ENCODE data around the gene PLCL2.
"Not testable (repeated sequence)": the region's sequence is repeated elsewhere in the genome, so short reads cannot be mapped to it uniquely, and the experiment has no call there.

PLCL2 gene

DNA sequence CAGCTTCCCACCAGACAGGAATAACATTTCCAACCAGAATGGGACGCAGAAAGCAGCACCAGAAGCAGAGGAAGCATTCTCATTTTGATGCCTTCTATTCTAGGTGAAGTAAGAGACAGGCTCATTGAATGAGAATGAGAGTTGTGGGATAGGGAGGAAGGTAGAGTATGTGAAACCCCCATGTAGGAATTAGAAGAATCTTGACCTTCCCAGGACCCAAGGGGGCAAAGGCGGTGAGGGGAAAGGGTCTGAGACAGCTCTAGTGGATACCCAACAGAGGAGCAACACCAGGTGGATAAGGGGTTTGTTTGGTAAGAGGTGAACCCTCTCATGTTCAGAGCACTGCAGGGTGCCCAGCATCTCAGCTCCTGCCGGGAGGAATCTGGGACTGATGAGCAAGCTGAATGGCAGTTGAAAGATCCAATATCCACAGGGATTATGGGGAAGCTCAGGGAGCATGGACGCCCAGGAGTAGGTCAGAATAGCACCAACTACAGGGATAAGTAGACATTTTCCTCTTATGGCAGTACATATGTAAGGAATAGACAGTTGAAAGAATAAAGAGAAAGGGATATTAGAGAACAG is 77.0 kb downstream of the PLCL2 start:
- DNase-seq (ENCODE audit: low spot score) = no peak

DNA sequence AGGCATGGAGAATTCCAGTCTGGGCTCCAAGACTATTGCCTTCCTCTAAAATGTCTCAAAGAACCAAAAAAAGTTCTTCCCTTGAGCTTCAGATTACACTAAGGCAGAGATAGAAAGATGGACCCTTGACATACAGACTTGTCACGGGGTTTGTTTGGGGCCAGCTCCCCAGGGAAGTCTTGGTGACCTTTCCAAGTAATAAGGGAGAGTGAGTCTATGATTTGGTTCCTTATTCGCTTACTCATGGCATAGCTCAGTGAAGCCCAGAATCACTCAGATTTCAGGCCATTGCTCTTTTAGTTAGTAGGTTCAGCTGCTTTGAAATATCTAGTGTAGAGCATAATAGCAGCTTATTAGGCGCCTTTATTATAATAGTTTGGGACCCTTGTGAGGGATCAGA is 90.3 kb downstream of the PLCL2 start:
- no peak for DNase-seq (ENCODE audit: low spot score)

DNA sequence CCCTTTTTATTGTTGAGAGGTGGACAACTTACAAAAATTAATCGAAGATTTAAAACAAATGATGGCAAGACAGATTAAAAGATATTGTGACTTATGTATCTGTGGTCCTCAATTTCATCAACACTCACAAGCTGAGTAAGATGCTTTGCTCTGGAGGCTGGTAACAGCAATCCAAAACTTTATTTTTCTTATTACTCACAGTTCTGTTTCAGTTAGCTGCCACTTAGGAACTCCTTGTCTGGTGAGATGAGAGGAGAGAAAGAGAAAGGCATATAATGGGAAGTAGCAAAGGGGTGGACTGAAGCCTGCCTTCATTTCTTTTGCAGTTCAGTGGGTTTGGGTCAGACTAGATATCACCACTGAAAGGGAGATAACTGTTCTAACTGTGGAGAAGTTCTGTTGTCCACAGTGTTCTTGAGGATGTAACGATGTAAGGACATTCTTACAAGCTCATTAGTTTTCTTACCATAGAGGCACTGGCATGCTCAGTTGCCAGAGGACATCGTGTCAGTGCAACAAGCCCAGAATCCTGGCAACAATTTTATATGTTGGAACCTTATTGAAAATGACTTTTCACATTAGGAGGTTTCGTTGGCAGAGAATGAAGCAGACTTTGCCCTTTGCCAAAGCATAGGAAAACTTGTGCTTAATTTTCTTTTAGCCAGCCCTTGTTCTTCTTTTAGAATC is 93.6 kb downstream of the PLCL2 start:
- no peak for DNase-seq (ENCODE audit: low spot score)

DNA sequence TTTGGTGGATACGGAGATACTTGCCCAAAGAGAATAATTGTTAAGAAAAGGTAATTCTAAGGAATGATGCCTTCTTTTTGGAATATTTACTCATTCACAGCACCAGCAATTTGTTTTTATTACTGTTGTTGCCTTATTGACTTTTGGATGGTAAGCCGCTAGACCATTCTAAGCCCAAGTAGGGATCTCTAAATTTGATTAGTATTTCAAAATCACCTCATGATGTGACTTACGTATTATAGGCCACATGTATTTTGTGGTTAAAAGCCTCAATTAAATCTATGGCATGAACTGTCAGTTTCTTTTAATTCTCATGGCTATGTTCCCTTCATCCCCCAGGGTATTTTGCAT is 94.1 kb downstream of the PLCL2 start:
- DNase-seq (ENCODE audit: low spot score) = no peak

DNA sequence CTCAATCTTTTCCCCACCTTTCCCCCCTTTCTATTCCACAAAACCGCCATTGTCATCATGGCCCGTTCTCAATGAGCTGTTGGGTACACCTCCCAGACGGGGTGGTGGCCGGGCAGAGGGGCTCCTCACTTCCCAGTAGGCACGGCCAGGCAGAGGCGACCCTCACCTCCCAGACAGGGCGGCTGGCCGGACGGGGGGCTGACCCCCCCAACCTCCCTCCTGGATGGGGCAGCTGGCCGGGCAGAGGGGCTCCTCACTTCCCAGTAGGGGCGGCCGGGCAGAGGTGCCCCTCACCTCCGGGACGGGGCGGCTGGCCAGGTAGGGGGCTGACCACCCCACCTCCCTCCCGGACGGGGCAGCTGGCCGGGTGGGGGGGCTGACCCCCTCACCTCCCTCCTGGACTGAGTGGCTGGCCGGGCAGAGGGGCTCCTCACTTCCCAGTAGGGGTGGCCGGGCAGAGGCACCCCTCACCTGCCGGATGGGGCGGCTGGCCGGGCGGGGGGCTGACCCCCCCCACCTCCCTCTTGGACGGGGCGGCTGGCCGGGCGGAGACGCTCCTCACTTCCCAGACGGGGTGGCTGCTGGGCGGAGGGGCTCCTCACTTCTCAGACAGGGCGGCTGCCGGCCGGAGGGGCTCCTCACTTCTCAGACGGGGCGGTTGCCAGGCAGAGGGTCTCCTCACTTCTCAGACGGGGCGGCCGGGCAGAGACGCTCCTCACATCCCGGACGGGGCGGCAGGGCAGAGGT is 95.2 kb downstream of the PLCL2 start:
- DNase-seq (ENCODE audit: low spot score) = not testable (repeated sequence)

DNA sequence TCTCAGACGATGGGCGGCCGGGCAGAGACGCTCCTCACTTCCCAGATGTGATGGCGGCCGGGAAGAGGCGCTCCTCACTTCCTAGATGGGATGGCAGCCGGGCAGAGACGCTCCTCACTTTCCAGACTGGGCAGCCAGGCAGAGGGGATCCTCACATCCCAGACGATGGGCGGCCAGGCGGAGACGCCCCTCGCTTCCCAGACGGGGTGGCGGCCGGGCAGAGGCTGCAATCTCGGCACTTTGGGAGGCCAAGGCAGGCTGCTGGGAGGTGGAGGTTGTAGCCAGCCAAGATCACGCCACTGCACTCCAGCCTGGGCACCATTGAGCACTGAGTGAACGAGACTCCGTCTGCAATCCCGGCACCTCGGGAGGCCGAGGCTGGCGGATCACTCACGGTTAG is 95.8 kb downstream of the PLCL2 start:
- DNase-seq (ENCODE audit: low spot score) = not testable (repeated sequence)

DNA sequence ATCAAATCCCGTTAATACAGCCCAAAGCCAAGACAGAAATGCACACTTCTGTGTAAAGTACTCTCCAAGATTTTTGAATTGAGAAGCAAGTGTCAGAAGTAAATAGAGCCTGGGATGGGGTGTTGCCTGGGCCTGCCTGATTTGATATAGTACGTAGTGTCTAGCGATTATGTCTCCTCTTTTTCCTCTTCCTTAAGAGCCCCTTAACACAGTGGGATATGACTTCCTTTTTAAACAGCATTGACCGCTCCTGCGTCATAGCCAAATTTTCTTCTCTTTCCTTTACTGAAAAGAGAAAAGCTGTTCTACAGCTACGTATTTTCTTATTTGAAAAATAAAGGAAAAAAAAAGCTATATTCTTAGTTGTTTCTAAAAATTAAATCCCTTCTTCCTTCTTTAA is 97.7 kb downstream of the PLCL2 start:
- no peak for DNase-seq (ENCODE audit: low spot score)

DNA sequence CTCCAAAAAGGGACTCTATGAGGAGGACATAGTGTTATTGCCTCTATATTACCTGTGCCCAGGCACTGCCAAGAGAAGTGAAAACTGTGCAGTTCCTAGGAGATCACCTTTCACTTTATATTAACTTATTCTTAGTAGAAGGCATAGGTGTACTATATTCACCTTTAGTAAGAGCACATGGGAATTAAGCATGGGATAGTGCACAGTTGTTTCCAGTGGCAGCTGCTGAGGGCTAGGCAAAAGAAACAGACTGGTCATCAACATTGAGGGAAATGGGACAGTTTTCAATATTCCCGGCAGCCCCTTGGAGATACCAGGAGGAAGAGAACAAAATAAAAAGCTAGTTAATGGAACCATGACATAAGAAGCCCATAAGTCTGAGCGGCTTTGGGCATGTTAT is 100.9 kb downstream of the PLCL2 start:
- DNase-seq (ENCODE audit: low spot score) = no peak

DNA sequence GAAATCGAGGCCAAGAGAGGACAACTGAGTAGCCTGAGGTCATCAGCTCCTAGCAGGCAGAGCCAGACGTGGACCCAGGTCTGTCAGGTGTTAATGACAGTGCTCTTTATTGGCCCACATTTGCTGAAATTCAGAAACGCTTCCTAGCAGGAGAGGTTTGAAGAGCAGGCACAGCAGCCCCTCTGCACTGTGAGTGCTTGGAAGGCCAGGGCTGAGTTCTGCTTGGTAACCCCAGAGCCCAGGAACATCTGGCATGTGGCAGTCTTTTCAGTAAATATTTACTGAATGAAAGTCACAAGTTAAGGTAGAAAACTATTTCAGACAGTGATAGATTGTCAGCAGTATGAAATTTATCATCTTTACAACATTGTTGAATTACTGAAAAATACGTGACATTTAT is 102.4 kb downstream of the PLCL2 start:
- no peak for DNase-seq (ENCODE audit: low spot score)

DNA sequence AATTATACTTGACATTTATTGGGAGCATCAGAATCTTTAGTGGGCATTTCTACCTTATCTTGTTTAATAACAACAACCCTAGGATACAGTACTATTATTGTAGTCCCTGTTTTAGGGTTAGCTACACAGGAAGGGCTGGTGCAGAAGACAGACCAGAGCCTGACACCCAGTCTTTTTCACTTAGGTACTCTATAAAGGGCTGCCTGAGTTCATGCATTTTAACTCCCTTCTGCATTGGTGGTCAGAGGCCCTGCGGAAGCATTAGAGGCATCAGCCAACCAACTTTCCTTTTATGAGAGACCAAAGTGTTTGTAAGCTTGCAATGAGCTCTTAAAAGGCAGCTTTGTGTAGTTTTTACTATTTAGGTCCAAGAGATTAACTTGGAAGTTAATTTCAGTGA is 105.4 kb downstream of the PLCL2 start:
- no peak for DNase-seq (ENCODE audit: low spot score)

DNA sequence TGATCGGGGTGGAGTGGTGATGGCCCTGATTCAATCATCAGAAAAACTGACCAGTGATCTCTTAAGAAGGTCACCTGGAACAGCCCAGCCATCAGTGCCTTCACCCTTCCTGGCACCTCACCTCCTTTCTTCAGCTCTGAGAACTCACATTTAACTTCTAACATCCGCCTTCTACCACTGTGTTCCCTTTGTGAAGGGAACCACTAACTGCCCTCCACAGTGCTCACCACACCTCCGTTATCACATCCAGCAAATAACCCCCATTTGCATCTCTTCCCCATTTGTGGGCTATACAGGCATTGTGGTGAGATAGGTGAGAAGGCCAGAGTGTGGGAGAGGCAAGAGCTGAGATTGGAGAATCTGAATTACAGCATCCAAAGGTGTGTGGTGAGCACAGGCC is 107.4 kb downstream of the PLCL2 start:
- no peak for DNase-seq (ENCODE audit: low spot score)

DNA sequence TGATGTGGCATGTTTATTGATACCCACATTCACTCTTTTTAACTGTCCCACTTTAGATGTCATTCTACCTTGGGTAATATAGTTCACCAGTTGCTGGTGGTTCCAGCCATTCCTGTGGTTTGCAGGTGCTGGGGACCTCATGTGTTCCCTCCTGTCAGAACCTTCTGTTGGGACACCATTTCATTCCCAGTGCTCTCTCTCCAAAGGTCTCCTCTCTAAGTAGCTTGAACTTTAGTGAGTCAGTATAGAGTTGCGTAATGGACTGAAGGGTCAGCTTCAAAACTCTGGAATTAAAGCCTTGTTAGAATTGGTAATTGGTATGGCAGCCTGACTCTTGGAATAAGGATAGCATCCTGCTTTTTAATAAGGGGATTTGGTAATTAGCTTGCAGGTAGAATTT is 108.5 kb downstream of the PLCL2 start:
- no peak for DNase-seq (ENCODE audit: low spot score)

DNA sequence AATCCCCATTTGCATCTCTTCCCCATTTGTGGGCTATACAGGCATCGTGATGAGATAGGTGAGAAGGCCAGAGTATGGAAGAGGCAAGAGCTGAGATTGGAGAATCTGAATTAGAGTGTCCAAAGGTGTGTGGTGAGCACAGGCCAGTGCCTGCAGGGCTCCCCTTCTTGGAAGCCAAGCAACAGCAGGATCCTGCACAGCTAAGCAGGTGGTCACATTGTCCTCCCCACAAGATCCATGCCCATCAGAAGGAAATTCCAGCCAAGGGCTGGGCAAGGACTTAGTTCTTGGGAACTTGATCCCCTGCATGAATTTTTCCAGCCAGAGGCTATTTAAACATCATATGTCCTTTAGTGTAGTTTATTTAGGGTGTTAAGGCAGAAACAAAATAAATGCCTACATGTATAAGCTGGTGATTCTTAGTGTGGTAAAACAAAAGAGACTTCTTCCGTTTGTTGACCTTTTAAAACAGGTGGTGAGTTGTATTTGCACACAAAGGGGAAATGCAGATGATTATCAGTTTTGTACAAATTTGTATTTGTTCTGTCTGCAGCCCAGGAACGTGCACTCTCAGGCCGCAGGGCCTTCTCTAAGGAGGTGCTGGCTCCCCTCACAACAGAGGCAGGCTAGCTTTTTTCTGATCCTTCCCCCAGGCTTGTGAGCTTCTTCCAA is 110.2 kb downstream of the PLCL2 start:
- no peak for DNase-seq (ENCODE audit: low spot score)

DNA sequence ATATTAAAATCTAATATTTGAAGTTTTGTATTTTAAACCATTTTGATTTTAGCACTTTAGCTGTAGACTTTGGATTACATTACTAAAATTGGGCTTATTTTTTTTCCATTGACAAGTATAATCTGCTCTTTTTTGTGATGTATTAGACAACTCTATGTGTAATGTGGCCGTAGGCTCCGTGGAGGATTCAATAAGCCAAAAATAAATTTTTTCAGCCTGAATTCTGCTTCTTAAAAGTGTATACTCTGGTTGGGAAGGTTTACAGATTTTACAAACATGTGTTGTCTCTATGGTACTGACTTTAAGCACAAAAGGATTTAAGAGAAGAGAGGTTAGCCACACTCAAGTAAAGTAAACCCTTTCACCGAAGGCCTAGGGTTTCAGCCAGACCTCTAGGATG is 110.8 kb downstream of the PLCL2 start:
- DNase-seq (ENCODE audit: low spot score) = no peak

DNA sequence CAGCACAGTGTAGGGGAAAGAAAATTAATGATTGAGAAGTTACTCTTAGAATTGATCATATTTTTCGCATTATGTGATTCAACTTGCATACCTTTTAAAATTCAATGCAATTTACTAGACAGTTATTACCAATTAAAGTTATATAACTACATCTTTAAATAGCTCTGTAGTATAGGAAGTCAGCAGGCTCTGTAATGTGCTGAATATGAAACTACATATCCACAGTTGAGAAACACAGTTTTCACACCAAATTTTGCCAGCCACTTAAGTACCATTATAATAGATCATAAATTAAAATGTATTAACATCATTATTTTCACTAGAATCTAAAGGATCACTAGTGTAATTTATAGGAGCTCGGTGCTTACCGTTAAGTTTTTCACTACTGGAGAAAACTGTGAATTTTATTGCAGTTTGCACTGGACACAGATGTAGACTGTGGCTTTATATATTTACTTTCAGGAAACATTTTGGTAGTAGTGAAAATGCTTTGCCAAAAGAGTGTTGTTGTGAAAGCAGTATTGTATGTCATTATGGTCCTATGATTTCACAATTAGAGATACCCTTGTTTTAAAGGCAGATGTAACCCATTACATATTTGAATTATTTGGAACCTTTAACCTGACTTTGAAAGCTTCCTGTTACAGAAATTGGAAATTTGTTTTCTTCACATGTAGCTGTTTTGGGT is 113.6 kb downstream of the PLCL2 start:
- DNase-seq (ENCODE audit: low spot score) = no peak

DNA sequence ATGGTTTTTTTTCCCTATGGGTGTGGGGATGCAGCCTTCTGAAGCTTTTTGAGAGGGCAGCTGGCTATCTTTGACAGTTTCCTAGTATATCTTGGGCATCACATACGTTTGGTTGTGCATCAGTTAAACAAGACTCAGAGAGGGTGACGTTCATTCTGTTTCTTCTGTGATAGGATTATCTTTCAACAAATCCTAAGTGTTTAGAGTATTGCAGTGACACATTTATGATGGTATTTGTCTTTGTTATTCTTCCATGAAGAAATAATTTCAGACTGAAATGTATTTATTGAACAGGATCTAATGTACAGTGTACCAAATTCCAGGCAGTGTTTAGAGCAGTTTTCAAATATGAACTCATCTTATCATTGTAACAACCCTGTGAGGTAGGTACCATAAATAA is 114.4 kb downstream of the PLCL2 start:
- DNase-seq (ENCODE audit: low spot score) = no peak

DNA sequence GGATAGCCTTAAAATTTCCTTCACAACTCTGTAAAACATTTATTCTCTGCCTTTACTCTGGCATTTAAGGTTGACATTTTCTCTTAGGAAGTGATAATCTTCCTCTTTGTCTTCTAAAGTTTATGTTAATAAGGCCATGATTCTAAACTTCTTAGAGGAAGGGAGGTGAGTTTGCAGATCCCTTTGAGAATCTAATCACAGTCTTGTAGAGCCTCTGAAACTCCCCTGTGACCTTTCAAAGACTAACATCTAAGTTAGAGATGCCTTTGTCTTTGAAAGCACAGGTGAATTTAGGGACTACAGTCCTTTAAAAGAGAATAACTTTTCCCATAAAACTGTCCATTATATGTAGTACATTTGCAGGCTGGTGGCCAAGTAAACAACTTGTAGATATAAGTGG is 115.1 kb downstream of the PLCL2 start:
- DNase-seq (ENCODE audit: low spot score) = no peak

DNA sequence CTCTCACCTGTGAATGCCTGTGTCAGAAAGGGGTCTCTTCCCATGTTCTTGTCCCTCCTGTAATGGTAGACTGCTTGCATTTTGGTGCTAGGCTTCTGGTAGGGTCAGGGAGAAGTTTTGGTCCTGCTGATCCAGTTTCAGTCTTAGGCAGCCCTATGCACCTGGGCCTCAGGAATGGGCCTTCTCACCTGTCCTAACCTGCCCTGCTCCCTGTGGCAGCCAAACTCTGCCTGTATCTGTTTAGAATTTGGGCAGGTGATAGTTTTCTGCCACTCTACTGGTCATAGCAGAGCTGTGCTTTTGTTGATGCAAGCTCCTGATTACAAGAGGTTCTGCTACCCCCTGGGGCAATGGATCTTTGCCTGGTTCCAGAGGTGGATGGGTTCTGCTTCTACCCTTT is 118.7 kb downstream of the PLCL2 start:
- DNase-seq (ENCODE audit: low spot score) = no peak

DNA sequence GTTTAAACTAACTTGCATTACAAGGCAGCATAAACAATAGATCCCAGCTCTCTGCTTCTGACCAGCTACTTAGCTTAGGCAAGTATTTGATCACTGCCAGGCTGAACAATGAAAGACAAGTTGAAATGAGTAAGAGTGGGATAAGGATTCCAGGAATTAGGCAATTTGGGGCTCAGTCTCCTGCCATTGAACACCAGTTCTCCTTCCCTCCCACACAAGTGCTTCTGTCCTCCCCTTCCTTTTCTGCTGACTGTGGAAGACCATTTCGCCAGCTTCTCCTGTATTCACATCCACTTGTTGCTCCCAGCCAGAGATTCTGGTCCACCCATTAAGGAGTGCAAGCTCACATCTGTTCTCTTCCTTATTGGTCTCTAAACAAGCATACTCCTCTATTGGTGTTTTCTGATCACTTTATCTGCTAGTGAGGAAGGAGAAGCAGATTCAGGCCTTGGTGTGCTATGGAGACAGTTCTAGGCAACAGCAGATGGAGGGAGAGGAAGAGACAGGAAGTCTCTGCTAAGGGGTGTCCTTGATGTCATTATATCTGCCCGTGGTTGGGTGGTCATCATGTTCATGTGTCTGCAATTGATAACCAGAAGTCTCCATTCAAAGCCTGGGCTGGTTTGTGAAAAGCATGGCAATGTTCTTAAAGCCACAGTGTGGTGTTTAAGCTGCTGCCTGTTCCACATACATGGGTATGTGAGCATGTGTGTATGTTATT is 121.5 kb downstream of the PLCL2 start:
- DNase-seq (ENCODE audit: low spot score) = no peak

DNA sequence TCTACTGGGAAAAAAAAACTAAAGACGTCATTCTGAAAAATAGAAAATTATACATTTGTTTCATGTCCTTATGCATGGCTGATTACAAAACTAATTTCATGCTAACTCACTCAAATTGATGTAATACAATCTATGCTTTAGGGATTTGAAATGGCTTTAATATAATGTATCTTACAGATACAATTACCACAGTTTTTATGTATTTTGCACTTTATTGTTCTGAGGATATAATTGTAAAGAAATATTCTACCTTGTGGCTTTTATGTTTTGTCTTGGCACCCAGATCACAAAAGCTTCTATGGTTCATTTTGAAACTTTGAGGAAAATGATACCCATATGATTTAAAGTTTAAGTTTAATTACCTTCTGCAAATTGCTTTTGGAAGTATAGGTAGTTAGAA is 122.5 kb downstream of the PLCL2 start:
- DNase-seq (ENCODE audit: low spot score) = no peak

DNA sequence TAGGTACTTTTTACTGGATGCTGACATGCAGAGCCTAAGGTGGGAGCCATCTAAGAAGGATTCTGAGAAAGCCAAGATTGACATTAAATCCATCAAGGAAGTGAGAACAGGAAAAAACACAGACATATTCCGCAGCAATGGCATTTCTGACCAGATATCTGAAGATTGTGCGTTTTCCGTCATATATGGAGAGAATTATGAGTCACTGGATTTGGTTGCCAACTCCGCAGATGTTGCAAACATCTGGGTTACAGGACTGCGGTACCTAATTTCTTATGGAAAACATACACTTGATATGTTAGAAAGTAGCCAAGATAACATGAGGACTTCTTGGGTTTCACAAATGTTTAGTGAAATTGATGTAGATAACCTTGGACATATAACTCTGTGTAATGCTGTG is 125.1 kb downstream of the PLCL2 start:
- no peak for DNase-seq (ENCODE audit: low spot score)

Data from CD4-positive, alpha-beta T cell treated with Interleukin-6 at 100 ng/mL for 8 hours (primary cell).